H1 (cell line): Measurements from ENCODE around the gene KIN. TPM values are rescaled to one million over a fixed set of nuclear protein-coding genes. Genes with fewer than 3 reads are reported as not detected.

Source experiments
- SIN3A ChIP-seq, 2 experiments: IDR thresholded peaks in 1 of 2; conservative IDR thresholded peaks in 1 of 2; 2 replicates each; pipeline ENCODE4 v1.6.1; 2011 to 2012; ENCODE audit warnings: low read length in 2 of 2, improper control_type of control experiment in 1 of 2, low read depth in 1 of 2, mild to moderate bottlenecking in 1 of 2
- YY1 ChIP-seq: IDR thresholded peaks from 2 replicates; pipeline ENCODE4 v1.6.1; 2011; ENCODE audit warnings: low read depth, mild to moderate bottlenecking, low read length
- polyA plus RNA-seq, 7 experiments: library from polyadenylated mRNA; depleted of rRNA in 3 of 7; stranded (reverse) in 5 of 7; unstranded in 2 of 7; fragments of >200 nt in 5 of 7; fragments of 200-250 nt in 2 of 7; gene quantifications; 1 replicate in 5 of 7; 2 replicates in 1 of 7; 4 replicates in 1 of 7; pipeline versions ENCODE4 v1.2.1 to v1.2.3, GENCODE V29; 2011 to 2013; ENCODE audit warnings: missing spikeins in 2 of 7, mixed read lengths in 2 of 7
- total RNA-seq: library from RNA; stranded (reverse); fragmentation: NEBNext Ultra II Directional; extraction: Animal tissue kit (Norgen Biotek cat#: 25700); gene quantifications from 2 replicates; pipeline ENCODE4 v1.2.1, GENCODE V29; 2021
- TF ChIP-seq, protein P1 (sequence below): fragments of 300-600 bp; sonication (generic); IDR thresholded peaks from 2 replicates; pipeline ENCODE4 v1.7.1; 2012; ENCODE audit warnings: low read length, moderate library complexity, mild to moderate bottlenecking, inconsistent platforms; ENCODE audit not compliant: insufficient replicate concordance

The KIN gene
- total and polyA plus RNA-seq, 2 of the 8 experiments (the other 6 are each of a cell fraction or from before 2014, with no cell fraction given): 3.7 to 16.5 TPM

DNA sequence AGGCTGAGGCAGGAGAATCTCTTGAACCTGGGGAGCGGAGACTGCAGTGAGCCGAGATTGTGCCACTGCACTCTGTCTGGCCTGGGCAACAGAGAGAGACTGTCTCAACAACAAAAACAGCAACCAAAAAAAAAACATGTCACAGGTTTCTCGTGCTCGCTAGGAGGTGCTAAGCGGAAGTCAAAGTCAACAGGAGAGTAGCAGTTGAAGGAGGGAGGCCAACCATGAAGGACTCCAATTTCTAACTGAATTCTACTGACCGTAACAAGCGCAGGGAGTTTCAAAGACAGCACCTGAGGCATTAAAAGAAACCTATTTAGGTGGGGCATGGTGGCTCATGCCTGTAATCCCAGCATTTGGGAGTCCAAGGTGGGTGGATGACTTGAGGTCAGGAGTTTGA lies 19.4 kb downstream of the KIN start (continued):
- TF ChIP-seq, protein P1, sequence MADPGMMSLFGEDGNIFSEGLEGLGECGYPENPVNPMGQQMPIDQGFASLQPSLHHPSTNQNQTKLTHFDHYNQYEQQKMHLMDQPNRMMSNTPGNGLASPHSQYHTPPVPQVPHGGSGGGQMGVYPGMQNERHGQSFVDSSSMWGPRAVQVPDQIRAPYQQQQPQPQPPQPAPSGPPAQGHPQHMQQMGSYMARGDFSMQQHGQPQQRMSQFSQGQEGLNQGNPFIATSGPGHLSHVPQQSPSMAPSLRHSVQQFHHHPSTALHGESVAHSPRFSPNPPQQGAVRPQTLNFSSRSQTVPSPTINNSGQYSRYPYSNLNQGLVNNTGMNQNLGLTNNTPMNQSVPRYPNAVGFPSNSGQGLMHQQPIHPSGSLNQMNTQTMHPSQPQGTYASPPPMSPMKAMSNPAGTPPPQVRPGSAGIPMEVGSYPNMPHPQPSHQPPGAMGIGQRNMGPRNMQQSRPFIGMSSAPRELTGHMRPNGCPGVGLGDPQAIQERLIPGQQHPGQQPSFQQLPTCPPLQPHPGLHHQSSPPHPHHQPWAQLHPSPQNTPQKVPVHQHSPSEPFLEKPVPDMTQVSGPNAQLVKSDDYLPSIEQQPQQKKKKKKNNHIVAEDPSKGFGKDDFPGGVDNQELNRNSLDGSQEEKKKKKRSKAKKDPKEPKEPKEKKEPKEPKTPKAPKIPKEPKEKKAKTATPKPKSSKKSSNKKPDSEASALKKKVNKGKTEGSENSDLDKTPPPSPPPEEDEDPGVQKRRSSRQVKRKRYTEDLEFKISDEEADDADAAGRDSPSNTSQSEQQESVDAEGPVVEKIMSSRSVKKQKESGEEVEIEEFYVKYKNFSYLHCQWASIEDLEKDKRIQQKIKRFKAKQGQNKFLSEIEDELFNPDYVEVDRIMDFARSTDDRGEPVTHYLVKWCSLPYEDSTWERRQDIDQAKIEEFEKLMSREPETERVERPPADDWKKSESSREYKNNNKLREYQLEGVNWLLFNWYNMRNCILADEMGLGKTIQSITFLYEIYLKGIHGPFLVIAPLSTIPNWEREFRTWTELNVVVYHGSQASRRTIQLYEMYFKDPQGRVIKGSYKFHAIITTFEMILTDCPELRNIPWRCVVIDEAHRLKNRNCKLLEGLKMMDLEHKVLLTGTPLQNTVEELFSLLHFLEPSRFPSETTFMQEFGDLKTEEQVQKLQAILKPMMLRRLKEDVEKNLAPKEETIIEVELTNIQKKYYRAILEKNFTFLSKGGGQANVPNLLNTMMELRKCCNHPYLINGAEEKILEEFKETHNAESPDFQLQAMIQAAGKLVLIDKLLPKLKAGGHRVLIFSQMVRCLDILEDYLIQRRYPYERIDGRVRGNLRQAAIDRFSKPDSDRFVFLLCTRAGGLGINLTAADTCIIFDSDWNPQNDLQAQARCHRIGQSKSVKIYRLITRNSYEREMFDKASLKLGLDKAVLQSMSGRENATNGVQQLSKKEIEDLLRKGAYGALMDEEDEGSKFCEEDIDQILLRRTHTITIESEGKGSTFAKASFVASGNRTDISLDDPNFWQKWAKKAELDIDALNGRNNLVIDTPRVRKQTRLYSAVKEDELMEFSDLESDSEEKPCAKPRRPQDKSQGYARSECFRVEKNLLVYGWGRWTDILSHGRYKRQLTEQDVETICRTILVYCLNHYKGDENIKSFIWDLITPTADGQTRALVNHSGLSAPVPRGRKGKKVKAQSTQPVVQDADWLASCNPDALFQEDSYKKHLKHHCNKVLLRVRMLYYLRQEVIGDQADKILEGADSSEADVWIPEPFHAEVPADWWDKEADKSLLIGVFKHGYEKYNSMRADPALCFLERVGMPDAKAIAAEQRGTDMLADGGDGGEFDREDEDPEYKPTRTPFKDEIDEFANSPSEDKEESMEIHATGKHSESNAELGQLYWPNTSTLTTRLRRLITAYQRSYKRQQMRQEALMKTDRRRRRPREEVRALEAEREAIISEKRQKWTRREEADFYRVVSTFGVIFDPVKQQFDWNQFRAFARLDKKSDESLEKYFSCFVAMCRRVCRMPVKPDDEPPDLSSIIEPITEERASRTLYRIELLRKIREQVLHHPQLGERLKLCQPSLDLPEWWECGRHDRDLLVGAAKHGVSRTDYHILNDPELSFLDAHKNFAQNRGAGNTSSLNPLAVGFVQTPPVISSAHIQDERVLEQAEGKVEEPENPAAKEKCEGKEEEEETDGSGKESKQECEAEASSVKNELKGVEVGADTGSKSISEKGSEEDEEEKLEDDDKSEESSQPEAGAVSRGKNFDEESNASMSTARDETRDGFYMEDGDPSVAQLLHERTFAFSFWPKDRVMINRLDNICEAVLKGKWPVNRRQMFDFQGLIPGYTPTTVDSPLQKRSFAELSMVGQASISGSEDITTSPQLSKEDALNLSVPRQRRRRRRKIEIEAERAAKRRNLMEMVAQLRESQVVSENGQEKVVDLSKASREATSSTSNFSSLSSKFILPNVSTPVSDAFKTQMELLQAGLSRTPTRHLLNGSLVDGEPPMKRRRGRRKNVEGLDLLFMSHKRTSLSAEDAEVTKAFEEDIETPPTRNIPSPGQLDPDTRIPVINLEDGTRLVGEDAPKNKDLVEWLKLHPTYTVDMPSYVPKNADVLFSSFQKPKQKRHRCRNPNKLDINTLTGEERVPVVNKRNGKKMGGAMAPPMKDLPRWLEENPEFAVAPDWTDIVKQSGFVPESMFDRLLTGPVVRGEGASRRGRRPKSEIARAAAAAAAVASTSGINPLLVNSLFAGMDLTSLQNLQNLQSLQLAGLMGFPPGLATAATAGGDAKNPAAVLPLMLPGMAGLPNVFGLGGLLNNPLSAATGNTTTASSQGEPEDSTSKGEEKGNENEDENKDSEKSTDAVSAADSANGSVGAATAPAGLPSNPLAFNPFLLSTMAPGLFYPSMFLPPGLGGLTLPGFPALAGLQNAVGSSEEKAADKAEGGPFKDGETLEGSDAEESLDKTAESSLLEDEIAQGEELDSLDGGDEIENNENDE: no peak
- TF ChIP-seq SIN3A (conservative IDR thresholded peaks at IDR 0.05 in 1 of 2, IDR thresholded peaks at IDR 0.05 in 1 of 2; ENCODE audit: low read depth in 1 of 2, low read length in 2 of 2): no peak
- no peak for TF ChIP-seq YY1
- TF ChIP-seq, all 59 proteins: peak for 0
